Measurements from ENCODE around the gene SLC25A45. TPM values are rescaled to one million over a fixed set of nuclear protein-coding genes. Genes with fewer than 3 reads are reported as not detected.

The SLC25A45 gene
- polyA plus RNA-seq, 1 donor (not counting 4 experiments of a cell fraction or from before 2014, with no cell fraction given): 0.20 TPM

DNA sequence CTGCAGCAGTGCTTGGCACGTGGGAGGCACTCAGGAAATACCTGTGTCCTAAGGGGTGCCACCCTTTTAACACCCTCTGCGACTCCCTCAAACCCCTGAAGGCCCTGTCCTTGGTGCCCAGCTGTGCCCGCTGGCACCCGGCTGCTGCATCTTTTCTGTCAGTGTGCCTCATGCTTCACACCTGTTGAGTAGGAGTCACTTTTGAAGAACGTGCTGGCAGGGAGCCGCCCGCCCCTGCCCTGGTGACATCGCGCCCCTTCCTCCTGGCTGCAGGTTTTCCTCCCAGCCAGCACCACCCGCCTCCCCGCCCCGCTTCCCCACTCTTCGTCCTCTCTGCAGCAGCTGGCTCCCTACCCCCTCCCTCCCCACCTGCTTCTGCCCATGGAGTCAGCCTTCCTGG, 21.8 kb upstream of the SLC25A45 start:
- no peak overlapping the region for H3K9ac ChIP-seq (ENCODE audit: control insufficient read depth, extremely low read depth, insufficient read depth, low read length)
- FAIRE-seq: no peak
- H3K9me1 ChIP-seq (ENCODE audit: control insufficient read depth, extremely low read depth, insufficient read depth, low read length): no peaks in the 10 kb centered on the region
- H3K9me3 ChIP-seq (ENCODE audit: control insufficient read depth, low read depth, low read length): no peaks in the 10 kb centered on the region
- dilution Hi-C loops (cut with MboI; ENCODE audit: extremely low pct_ligation_motif_present, low sequenced_read_pairs): no loop called here
- H2AFZ ChIP-seq (ENCODE audit: control insufficient read depth, low read length): no peak overlapping the region
- H3K4me1 ChIP-seq (ENCODE audit: control insufficient read depth, extremely low read depth, insufficient read depth, low read length): no peaks in the 10 kb centered on the region
- no peaks in the 10 kb centered on the region for H4K20me1 ChIP-seq (ENCODE audit: control insufficient read depth, extremely low read depth, insufficient read depth, low read length)
- no peak overlapping the region for H3K4me3 ChIP-seq (ENCODE audit: control insufficient read depth in 2 of 3, extremely low read depth in 1 of 3, insufficient read depth in 2 of 3, low read depth in 1 of 3, low read length in 3 of 3)
- no peak for TF ChIP-seq EZH2 (IDR thresholded peaks at IDR 0.05; ENCODE audit: low read length)
- TF ChIP-seq, protein P1, sequence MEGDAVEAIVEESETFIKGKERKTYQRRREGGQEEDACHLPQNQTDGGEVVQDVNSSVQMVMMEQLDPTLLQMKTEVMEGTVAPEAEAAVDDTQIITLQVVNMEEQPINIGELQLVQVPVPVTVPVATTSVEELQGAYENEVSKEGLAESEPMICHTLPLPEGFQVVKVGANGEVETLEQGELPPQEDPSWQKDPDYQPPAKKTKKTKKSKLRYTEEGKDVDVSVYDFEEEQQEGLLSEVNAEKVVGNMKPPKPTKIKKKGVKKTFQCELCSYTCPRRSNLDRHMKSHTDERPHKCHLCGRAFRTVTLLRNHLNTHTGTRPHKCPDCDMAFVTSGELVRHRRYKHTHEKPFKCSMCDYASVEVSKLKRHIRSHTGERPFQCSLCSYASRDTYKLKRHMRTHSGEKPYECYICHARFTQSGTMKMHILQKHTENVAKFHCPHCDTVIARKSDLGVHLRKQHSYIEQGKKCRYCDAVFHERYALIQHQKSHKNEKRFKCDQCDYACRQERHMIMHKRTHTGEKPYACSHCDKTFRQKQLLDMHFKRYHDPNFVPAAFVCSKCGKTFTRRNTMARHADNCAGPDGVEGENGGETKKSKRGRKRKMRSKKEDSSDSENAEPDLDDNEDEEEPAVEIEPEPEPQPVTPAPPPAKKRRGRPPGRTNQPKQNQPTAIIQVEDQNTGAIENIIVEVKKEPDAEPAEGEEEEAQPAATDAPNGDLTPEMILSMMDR (optimal IDR thresholded peaks at IDR 0.05 in 1 of 3, IDR thresholded peaks at IDR 0.05 in 1 of 3, conservative IDR thresholded peaks at IDR 0.05 in 1 of 3; ENCODE audit: extremely low read depth in 1 of 3, insufficient read depth in 2 of 3, low read length in 3 of 3): no peak
- H3K27ac ChIP-seq (ENCODE audit: control insufficient read depth, insufficient read depth, low read length): no peak overlapping the region
- peaks cover 27 to 32% of the 10 kb centered on the region in 2 experiments for H3K36me3 ChIP-seq (ENCODE audit: control insufficient read depth in 2 of 2, extremely low read depth in 1 of 2, insufficient read depth in 2 of 2, low read length in 2 of 2)
- H3K79me2 ChIP-seq (ENCODE audit: control insufficient read depth, insufficient read depth, low read length): no peaks in the 10 kb centered on the region
- H3K4me2 ChIP-seq (ENCODE audit: control insufficient read depth, extremely low read depth, insufficient read depth, low read depth, low read length): no peak overlapping the region
- H3K27me3 ChIP-seq (ENCODE audit: control insufficient read depth, extremely low read depth, insufficient read depth, low read length): no peaks in the 10 kb centered on the region
- no peak for DNase-seq (ENCODE audit: low read depth, low spot score)

GRCh38 chr11:65403607-65404121, 21.2 kb upstream of the SLC25A45 start:
- no peak overlapping the region for H3K4me2 ChIP-seq (ENCODE audit: control insufficient read depth, extremely low read depth, insufficient read depth, low read depth, low read length)
- H3K27me3 ChIP-seq (ENCODE audit: control insufficient read depth, extremely low read depth, insufficient read depth, low read length): no peaks in the 10 kb centered on the region
- H3K79me2 ChIP-seq (ENCODE audit: control insufficient read depth, insufficient read depth, low read length): no peaks in the 10 kb centered on the region
- H3K36me3 ChIP-seq (ENCODE audit: control insufficient read depth in 2 of 2, extremely low read depth in 1 of 2, insufficient read depth in 2 of 2, low read length in 2 of 2): peaks cover 25 to 35% of the 10 kb centered on the region in 2 experiments
- dilution Hi-C loops (cut with MboI; ENCODE audit: extremely low pct_ligation_motif_present, low sequenced_read_pairs): no loop called here
- H3K4me1 ChIP-seq (ENCODE audit: control insufficient read depth, extremely low read depth, insufficient read depth, low read length): no peaks in the 10 kb centered on the region
- no peak overlapping the region for H3K27ac ChIP-seq (ENCODE audit: control insufficient read depth, insufficient read depth, low read length)
- TF ChIP-seq, protein P1 (optimal IDR thresholded peaks at IDR 0.05 in 1 of 3, IDR thresholded peaks at IDR 0.05 in 1 of 3, conservative IDR thresholded peaks at IDR 0.05 in 1 of 3; ENCODE audit: extremely low read depth in 1 of 3, insufficient read depth in 2 of 3, low read length in 3 of 3): no peak
- no peak for TF ChIP-seq EZH2 (IDR thresholded peaks at IDR 0.05; ENCODE audit: low read length)
- FAIRE-seq: no peak
- H4K20me1 ChIP-seq (ENCODE audit: control insufficient read depth, extremely low read depth, insufficient read depth, low read length): no peaks in the 10 kb centered on the region
- H2AFZ ChIP-seq (ENCODE audit: control insufficient read depth, low read length): no peak overlapping the region
- no peak overlapping the region for H3K4me3 ChIP-seq (ENCODE audit: control insufficient read depth in 2 of 3, extremely low read depth in 1 of 3, insufficient read depth in 2 of 3, low read depth in 1 of 3, low read length in 3 of 3)
- no peaks in the 10 kb centered on the region for H3K9me3 ChIP-seq (ENCODE audit: control insufficient read depth, low read depth, low read length)
- no peak for DNase-seq (ENCODE audit: low read depth, low spot score)
- no peak overlapping the region for H3K9ac ChIP-seq (ENCODE audit: control insufficient read depth, extremely low read depth, insufficient read depth, low read length)
- H3K9me1 ChIP-seq (ENCODE audit: control insufficient read depth, extremely low read depth, insufficient read depth, low read length): no peaks in the 10 kb centered on the region

Measured in keratinocyte (primary cell).